AG04450 (cell line): Measurements from ENCODE around the gene MALT1. TPM values are rescaled to one million over a fixed set of nuclear protein-coding genes. Genes with fewer than 3 reads are reported as not detected.
"Not testable (repeated sequence)": the region's sequence is repeated elsewhere in the genome, so short reads cannot be mapped to it uniquely, and the experiment has no call there.

Experiments used
- CTCF ChIA-PET: fragments of 300-600, 350-600 bp; formaldehyde crosslinking; extraction: SDS; loops from one replicate; lab custom pipeline; 2022; ENCODE audit warnings: antibody characterized with exemption, inconsistent platforms; lab: Charles Lee
- POLR2A ChIA-PET: fragments of 350-600 bp; formaldehyde crosslinking; extraction: SDS; loops from one replicate; lab custom pipeline; 2021; ENCODE audit warnings: antibody characterized with exemption, inconsistent platforms; lab: Yijun Ruan, JAX
- DNase-seq: peaks from one replicate; pipeline ENCODE4 v3.0.0-alpha.2; 2011; ENCODE audit warnings: low read depth, low spot score
- H3K27ac ChIP-seq: one replicate; pipeline ENCODE4 v1.5.1; 2012; ENCODE audit warnings: low read depth, low read length, control low read depth
- H3K27me3 ChIP-seq: one replicate; pipeline ENCODE4 v1.6.0; 2012; ENCODE audit warnings: low read length; ENCODE audit not compliant: control insufficient read depth, insufficient read depth
- H3K4me3 ChIP-seq: 2 replicates; pipeline ENCODE4 v1.5.1; 2011; ENCODE audit warnings: mild to moderate bottlenecking, low read depth, low read length, control low read depth
- H3K9me3 ChIP-seq: 2 replicates; pipeline ENCODE4 v1.5.1; 2012; ENCODE audit warnings: low read length; ENCODE audit not compliant: control insufficient read depth, insufficient read depth
- CTCF ChIP-seq: IDR thresholded peaks from 2 replicates; pipeline ENCODE4 v1.5.1; 2011; ENCODE audit warnings: low read depth, low read length, control low read depth, inconsistent platforms
- polyA plus RNA-seq: library from polyadenylated mRNA; depleted of rRNA; stranded (reverse); fragments of >200 nt; gene quantifications from 2 replicates; pipeline ENCODE4 v1.2.3, GENCODE V29; 2011

Gene MALT1
- polyA plus RNA-seq, 1 experiment = 24.3 TPM

GRCh38 chr18:58772161-58772560 lies 100.9 kb downstream of the MALT1 start:
- ChIA-PET CTCF (interaction anchor here (0.9 to 9.7 kb wide), 2 partner anchors 285 to 296 kb away, joined by 3 to 269 read pairs; no protein-coding TSS in a partner anchor), POLR2A (no interaction called here)
- TF ChIP-seq CTCF = no peak
- no peaks in the 10 kb centered on the region for H3K9me3 ChIP-seq
- peak overlapping the region; percentile 11 for H3K27ac ChIP-seq
- H3K27me3 ChIP-seq = peaks cover 3% of the 10 kb centered on the region
- no peak overlapping the region for H3K4me3 ChIP-seq
- no peak for DNase-seq

DNA sequence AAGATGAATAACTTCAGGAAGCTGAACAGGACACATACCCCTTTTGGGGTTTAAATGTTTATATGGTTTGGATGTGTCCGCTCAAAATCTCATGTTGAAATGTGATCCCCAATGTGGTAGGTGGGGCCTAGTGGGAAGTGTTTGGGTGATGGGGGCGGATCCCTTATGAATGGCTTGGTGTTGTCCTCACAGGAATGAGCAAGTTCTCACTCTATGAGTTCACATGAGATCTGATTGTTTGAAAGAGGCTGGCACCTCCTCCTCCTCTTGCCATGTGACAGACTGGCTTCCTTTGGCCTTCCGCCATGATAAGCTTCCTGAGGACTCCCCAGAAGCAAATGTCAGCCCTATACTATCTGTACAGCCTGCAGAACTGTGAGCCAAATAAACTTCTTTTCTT lies 104.8 kb downstream of the MALT1 start:
- ChIA-PET POLR2A (no interaction called here), CTCF (interaction anchor here (2.7 to 3.0 kb wide), 2 partner anchors 8 to 294 kb away, joined by 16 to 21 read pairs; no protein-coding TSS in a partner anchor)
- no peaks in the 10 kb centered on the region for H3K27me3 ChIP-seq
- DNase-seq = no peak
- no peak overlapping the region for H3K27ac ChIP-seq
- TF ChIP-seq CTCF = no peak
- no peak overlapping the region for H3K4me3 ChIP-seq
- no peaks in the 10 kb centered on the region for H3K9me3 ChIP-seq

- H3K4me3 ChIP-seq, H3K27me3 ChIP-seq, POLR2A ChIA-PET, DNase-seq, H3K9me3 ChIP-seq, H3K27ac ChIP-seq: not testable (repeated sequence)
- CTCF ChIA-PET = interaction anchor here (0.8 to 3.0 kb wide), 3 partner anchors 8 to 293 kb away, joined by 3 to 21 read pairs (median 16); no protein-coding TSS in a partner anchor
These were observed 105.3 kb downstream of the MALT1 start for GRCh38 chr18:58776541-58776940.

DNA sequence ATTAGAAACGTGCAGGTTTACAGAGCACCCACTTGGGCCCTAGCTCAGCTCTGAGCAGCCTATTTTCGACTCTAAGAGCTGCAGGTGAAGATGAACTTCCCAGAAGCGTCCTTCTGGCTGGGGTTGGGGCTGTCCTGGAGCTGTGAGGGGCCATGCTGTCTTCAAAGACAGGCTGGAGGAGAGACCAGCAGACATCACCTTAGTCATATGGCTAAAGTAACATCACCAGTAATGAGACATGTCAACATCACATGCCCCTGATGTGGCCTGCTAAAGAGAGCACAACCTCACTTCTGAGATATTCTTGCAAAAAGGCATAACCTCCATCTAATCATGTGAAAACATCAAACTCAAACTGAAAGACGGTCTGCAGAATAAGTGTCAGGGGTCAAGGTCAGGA lies 106.2 kb downstream of the MALT1 start:
- Histone ChIP-seq H3K27me3 (no peaks in the 10 kb centered on the region), H3K9me3 (no peaks in the 10 kb centered on the region), H3K4me3 (no peak overlapping the region), H3K27ac (no peak overlapping the region)
- POLR2A ChIA-PET = no interaction called here
- DNase-seq = no peak
- CTCF ChIA-PET = interaction anchor here (0.7 to 8.5 kb wide), 5 partner anchors 9 to 293 kb away, joined by 3 to 164 read pairs (median 16); no protein-coding TSS in a partner anchor
- no peak for TF ChIP-seq CTCF

DNA sequence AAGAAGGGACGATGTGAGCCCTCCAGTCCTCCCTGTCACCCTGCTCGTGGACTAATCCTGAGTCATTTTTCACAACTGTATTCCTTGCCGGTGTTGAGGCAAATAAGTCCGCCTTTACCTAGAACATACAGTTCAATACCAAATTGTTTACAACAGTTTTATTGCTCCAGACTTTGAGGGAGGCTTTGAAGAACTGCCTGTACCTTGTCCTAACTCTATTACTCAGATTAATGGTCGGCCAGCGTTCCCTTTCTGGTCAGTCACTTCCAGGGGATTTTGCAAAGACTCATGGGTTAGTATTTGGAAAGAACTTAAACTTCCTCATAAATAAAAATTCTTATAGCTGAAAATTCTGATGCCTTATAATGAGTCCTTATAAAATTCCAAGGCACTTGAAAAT lies 108.3 kb downstream of the MALT1 start:
- H3K4me3 ChIP-seq = no peak overlapping the region
- DNase-seq = no peak
- no peak for TF ChIP-seq CTCF
- no peak overlapping the region for H3K27ac ChIP-seq
- ChIA-PET POLR2A (no interaction called here), CTCF (interaction anchor here (0.7 to 8.5 kb wide), 2 partner anchors 11 to 291 kb away, joined by 3 to 164 read pairs; no protein-coding TSS in a partner anchor)
- H3K9me3 ChIP-seq = no peaks in the 10 kb centered on the region
- no peaks in the 10 kb centered on the region for H3K27me3 ChIP-seq
